A549 (cell line): ENCODE measurements around the gene RABGEF1. TPM values are rescaled to one million over a fixed set of nuclear protein-coding genes. Genes with fewer than 3 reads are reported as not detected.
"Not testable (repeated sequence)": the region's sequence is repeated elsewhere in the genome, so short reads cannot be mapped to it uniquely, and the experiment has no call there.

ENCODE experiments used
- ATAC-seq, 2 experiments: fragments of 200-7000 bp in 1 of 2; fragments of >200 bp in 1 of 2; cut with Nextera tagmentation in 1 of 2; cut with Tn5 transposase in 1 of 2; 3 replicates each; pipeline versions ENCODE4 v1.8.0 to v1.9.1; 2018 to 2020; ENCODE audit warnings: mild to moderate bottlenecking in 1 of 2, moderate library complexity in 1 of 2
- CTCF ChIA-PET: fragments of 300-600 bp; sonication (Branson Sonifier 250); formaldehyde crosslinking; extraction: SDS; loops from one replicate; lab custom pipeline; 2021; ENCODE audit warnings: antibody characterized with exemption, inconsistent platforms; lab: Yijun Ruan, JAX
- POLR2A ChIA-PET: fragments of 350-600 bp; formaldehyde crosslinking; extraction: SDS; loops from one replicate; lab custom pipeline; 2021; ENCODE audit warnings: antibody characterized with exemption, inconsistent platforms; lab: Yijun Ruan, JAX
- DNase-seq, 2 experiments: peaks; one replicate each; pipeline versions ENCODE4 v3.0.0 to v3.0.0-alpha.2; 2011 to 2016; ENCODE audit warnings: low read depth in 1 of 2, low spot score in 1 of 2
- FAIRE-seq: peaks from 2 replicates; lab custom pipeline; 2011; peaks lifted over from hg19 to GRCh38; lab: Jason Lieb, UNC
- H3K27ac ChIP-seq, 2 experiments: fragments of >200 bp; sonication (Bioruptor Twin); formaldehyde crosslinking; 3 replicates each; pipeline ENCODE4 v1.5.1; 2016 to 2017
- H3K4me1 ChIP-seq: fragments of >200 bp; sonication (Bioruptor Twin); formaldehyde crosslinking; 3 replicates; pipeline ENCODE4 v1.6.1; 2016
- H3K4me2 ChIP-seq: fragments of >200 bp; sonication (Bioruptor Twin); formaldehyde crosslinking; 3 replicates; pipeline ENCODE4 v1.6.1; 2016
- H3K4me3 ChIP-seq: fragments of >200 bp; sonication (Bioruptor Twin); formaldehyde crosslinking; 3 replicates; pipeline ENCODE4 v1.5.1; 2016
- H3K9me3 ChIP-seq: fragments of >200 bp; sonication (Bioruptor Twin); formaldehyde crosslinking; 3 replicates; pipeline ENCODE4 v1.6.1; 2016
- CEBPB ChIP-seq, 2 experiments: fragments of >200 bp in 1 of 2; sonication (Bioruptor Twin) in 1 of 2; formaldehyde crosslinking in 1 of 2; IDR thresholded peaks; 2 replicates each; pipeline ENCODE4 v1.6.1; 2012 to 2016
- EP300 ChIP-seq, 2 experiments: fragments of >200 bp; sonication (Bioruptor Twin); formaldehyde crosslinking; IDR thresholded peaks; 2 replicates in 1 of 2; 3 replicates in 1 of 2; pipeline ENCODE4 v1.6.1; 2016 to 2017
- FOSB ChIP-seq: fragments of 250-450 bp; sonication (Bioruptor Pico); IDR thresholded peaks from 2 replicates; pipeline ENCODE4 v1.5.0; 2020; ENCODE audit warnings: mild to moderate bottlenecking, moderate library complexity
- GATA3 ChIP-seq: IDR thresholded peaks from 2 replicates; pipeline ENCODE4 v1.6.1; 2012; ENCODE audit warnings: borderline replicate concordance
- HOXB13 ChIP-seq: fragments of 250-450 bp; sonication (Bioruptor Pico); IDR thresholded peaks from 2 replicates; pipeline ENCODE4 v1.5.0; 2020; ENCODE audit warnings: low read depth, mild to moderate bottlenecking, moderate library complexity
- HOXB5 ChIP-seq: fragments of 250-450 bp; sonication (Bioruptor Pico); IDR thresholded peaks from 2 replicates; pipeline ENCODE4 v1.5.0; 2020; ENCODE audit warnings: mild to moderate bottlenecking, moderate library complexity
- JUN ChIP-seq, 2 experiments: fragments of >200 bp; sonication (Bioruptor Twin); formaldehyde crosslinking; IDR thresholded peaks; 2 replicates in 1 of 2; 3 replicates in 1 of 2; pipeline ENCODE4 v1.6.1; 2016 to 2017
- MAZ ChIP-seq: fragments of 150-350 bp; IDR thresholded peaks from 2 replicates; pipeline ENCODE4 v1.6.1; 2014; ENCODE audit warnings: antibody characterized with exemption, low read depth, low read length, borderline replicate concordance
- MYC ChIP-seq: IDR thresholded peaks from 2 replicates; pipeline ENCODE4 v1.6.1; 2012; ENCODE audit warnings: mild to moderate bottlenecking, inconsistent platforms, low read length, improper control_type of control experiment, borderline replicate concordance
- NPAS2 ChIP-seq: fragments of 250-450 bp; sonication (Bioruptor Pico); IDR thresholded peaks from 2 replicates; pipeline ENCODE4 v1.8.0; 2022; ENCODE audit warnings: mild to moderate bottlenecking, moderate library complexity, borderline replicate concordance
- PHF8 ChIP-seq: fragments of 200-600 bp; sonication (generic); IDR thresholded peaks from 2 replicates; pipeline ENCODE4 v1.6.1; 2016; ENCODE audit warnings: low read depth, mild to moderate bottlenecking, antibody characterized with exemption, moderate library complexity, borderline replicate concordance
- POLR2A ChIP-seq: IDR thresholded peaks from 2 replicates; pipeline ENCODE4 v1.6.1; 2012; ENCODE audit warnings: mild to moderate bottlenecking, low read length
- RAD21 ChIP-seq, 2 experiments: fragments of >200 bp in 1 of 2; sonication (Bioruptor Twin) in 1 of 2; formaldehyde crosslinking in 1 of 2; IDR thresholded peaks in 1 of 2; conservative IDR thresholded peaks in 1 of 2; 2 replicates in 1 of 2; 3 replicates in 1 of 2; pipeline ENCODE4 v1.6.1; 2012 to 2018; ENCODE audit warnings: inconsistent platforms in 1 of 2
- RFX5 ChIP-seq: fragments of 450-650 bp; IDR thresholded peaks from 2 replicates; pipeline ENCODE4 v1.7.1; 2014; ENCODE audit warnings: antibody characterized with exemption, mild to moderate bottlenecking, moderate library complexity
- RNF2 ChIP-seq: fragments of 200-600 bp; sonication (generic); IDR thresholded peaks from 2 replicates; pipeline ENCODE4 v1.6.1; 2016; ENCODE audit warnings: low read depth, mild to moderate bottlenecking, antibody characterized with exemption, moderate library complexity, borderline replicate concordance
- SMC3 ChIP-seq: fragments of >200 bp; sonication (Bioruptor Twin); formaldehyde crosslinking; IDR thresholded peaks from 3 replicates; pipeline ENCODE4 v1.6.1; 2018; ENCODE audit warnings: inconsistent platforms
- TFCP2L1 ChIP-seq: fragments of 250-450 bp; sonication (Bioruptor Pico); IDR thresholded peaks from 2 replicates; pipeline ENCODE4 v1.5.0; 2021; ENCODE audit warnings: mild to moderate bottlenecking
- WGBS: methylation state at CpG from one replicate; pipeline ENCODE4 v1.1.6; 2017; ENCODE audit errors: missing lambda C conversion rate; 5-methylcytosine and 5-hydroxymethylcytosine counted together
- polyA plus RNA-seq, 4 experiments: library from polyadenylated mRNA; depleted of rRNA in 3 of 4; stranded (reverse); fragments of >200 nt; fragmentation: RNase III in 1 of 4; extraction: RNeasy Plus Mini Kit Qiagen cat#74134 plus additional on column Dnase treatment in 1 of 4; gene quantifications; 2 replicates in 3 of 4; 3 replicates in 1 of 4; pipeline ENCODE4 v1.2.3, GENCODE V29; 2011 to 2017
- TF ChIP-seq, protein P1 (sequence below): IDR thresholded peaks from 2 replicates; pipeline ENCODE4 v1.6.1; 2012
- TF ChIP-seq, protein P2 (sequence below): fragments of 150-350 bp; IDR thresholded peaks from 2 replicates; pipeline ENCODE4 v1.6.1; 2014; ENCODE audit warnings: low read depth, mild to moderate bottlenecking, low read length
- TF ChIP-seq, protein P3 (sequence below): IDR thresholded peaks from 2 replicates; pipeline ENCODE4 v1.6.1; 2012
- TF ChIP-seq, protein P4 (sequence below): fragments of >200 bp; sonication (Bioruptor Twin); formaldehyde crosslinking; IDR thresholded peaks from 3 replicates; pipeline ENCODE4 v1.5.1; 2016

Gene RABGEF1
- polyA plus RNA-seq, 2 of the 4 experiments (the other 2 are of a cell fraction): 16.2 to 22.6 TPM

DNA sequence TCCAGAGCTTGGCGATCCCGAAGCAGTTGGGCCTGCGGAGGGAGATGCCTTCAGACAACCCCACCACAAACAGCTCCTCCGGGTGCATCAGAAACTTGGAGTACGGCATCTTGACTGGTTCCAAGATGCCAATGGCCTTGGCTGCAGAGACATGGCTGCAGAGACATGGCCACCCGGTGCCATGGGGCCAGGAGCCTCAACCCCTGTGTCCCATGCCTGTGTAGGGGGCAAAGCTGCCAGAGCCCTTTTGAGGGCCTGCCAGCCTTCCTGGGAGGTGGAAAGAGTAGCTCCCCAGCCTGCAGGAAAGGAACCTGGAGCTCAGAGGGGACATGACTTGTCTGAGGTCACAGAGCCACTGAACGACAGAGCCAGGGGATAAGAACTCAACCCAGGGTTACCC is 83.5 kb downstream of the RABGEF1 start:
- TF ChIP-seq CEBPB (IDR thresholded peaks at IDR 0.05) (no peak), HOXB5 (CRISPR knock-in tag) (no peak), HOXB13 (no peak), RFX5 (no peak), JUN (IDR thresholded peaks at IDR 0.05) (no peak), EP300 (IDR thresholded peaks at IDR 0.05) (no peak), POLR2A (no peak), GATA3 (no peak), SMC3 (no peak), FOSB (CRISPR knock-in tag) (no peak), PHF8 (no peak), RNF2 (no peak), TFCP2L1 (CRISPR knock-in tag) (no peak), MAZ (no peak), NPAS2 (CRISPR knock-in tag) (no peak), MYC (no peak)
- TF ChIP-seq, protein P1, sequence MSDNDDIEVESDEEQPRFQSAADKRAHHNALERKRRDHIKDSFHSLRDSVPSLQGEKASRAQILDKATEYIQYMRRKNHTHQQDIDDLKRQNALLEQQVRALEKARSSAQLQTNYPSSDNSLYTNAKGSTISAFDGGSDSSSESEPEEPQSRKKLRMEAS: no peak
- TF ChIP-seq, protein P2, sequence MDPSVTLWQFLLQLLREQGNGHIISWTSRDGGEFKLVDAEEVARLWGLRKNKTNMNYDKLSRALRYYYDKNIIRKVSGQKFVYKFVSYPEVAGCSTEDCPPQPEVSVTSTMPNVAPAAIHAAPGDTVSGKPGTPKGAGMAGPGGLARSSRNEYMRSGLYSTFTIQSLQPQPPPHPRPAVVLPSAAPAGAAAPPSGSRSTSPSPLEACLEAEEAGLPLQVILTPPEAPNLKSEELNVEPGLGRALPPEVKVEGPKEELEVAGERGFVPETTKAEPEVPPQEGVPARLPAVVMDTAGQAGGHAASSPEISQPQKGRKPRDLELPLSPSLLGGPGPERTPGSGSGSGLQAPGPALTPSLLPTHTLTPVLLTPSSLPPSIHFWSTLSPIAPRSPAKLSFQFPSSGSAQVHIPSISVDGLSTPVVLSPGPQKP: no peak
- TF ChIP-seq, protein P3, sequence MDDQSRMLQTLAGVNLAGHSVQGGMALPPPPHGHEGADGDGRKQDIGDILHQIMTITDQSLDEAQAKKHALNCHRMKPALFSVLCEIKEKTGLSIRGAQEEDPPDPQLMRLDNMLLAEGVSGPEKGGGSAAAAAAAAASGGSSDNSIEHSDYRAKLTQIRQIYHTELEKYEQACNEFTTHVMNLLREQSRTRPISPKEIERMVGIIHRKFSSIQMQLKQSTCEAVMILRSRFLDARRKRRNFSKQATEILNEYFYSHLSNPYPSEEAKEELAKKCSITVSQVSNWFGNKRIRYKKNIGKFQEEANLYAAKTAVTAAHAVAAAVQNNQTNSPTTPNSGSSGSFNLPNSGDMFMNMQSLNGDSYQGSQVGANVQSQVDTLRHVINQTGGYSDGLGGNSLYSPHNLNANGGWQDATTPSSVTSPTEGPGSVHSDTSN: no peak
- H3K4me1 ChIP-seq: no peaks in the 10 kb centered on the region
- POLR2A ChIA-PET: no interaction called here
- H3K27ac ChIP-seq: no peak overlapping the region
- no peak for DNase-seq
- no peaks in the 10 kb centered on the region; the same call in 2 of the 3 replicates for H3K9me3 ChIP-seq
- H3K4me2 ChIP-seq: no peak overlapping the region
- H3K4me3 ChIP-seq: no peak overlapping the region
- ATAC-seq: no peak
- CTCF ChIA-PET: no interaction called here
- no peak for FAIRE-seq
- WGBS: 82% methylated on average over 7 of the region's 7 CpGs

DNA sequence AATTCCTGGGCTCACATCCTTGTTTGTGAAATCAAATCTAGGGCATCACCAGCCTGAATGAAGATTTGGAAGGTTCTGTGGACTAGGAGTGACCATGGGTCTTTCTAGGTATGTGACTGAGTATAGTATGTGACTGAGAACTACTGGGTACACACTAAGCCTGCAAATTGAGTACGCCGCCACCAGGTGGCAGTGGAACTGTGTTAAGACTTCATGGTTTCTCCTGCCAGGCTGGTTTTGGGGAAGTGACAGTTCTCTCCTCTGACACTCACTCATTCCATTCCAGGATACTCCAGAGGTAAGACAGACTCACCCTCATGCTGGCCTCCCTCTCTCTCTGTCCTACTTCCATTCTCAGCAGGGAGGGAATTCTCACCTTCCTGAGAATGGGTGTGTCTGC is 85.0 kb downstream of the RABGEF1 start:
- H3K27ac ChIP-seq, CTCF ChIA-PET, H3K4me3 ChIP-seq, POLR2A ChIA-PET, H3K4me1 ChIP-seq, H3K4me2 ChIP-seq, FAIRE-seq, H3K9me3 ChIP-seq: not testable (repeated sequence)
- DNase-seq: peak in 1 of 2 experiments; percentile 67
- TF ChIP-seq, protein P4, sequence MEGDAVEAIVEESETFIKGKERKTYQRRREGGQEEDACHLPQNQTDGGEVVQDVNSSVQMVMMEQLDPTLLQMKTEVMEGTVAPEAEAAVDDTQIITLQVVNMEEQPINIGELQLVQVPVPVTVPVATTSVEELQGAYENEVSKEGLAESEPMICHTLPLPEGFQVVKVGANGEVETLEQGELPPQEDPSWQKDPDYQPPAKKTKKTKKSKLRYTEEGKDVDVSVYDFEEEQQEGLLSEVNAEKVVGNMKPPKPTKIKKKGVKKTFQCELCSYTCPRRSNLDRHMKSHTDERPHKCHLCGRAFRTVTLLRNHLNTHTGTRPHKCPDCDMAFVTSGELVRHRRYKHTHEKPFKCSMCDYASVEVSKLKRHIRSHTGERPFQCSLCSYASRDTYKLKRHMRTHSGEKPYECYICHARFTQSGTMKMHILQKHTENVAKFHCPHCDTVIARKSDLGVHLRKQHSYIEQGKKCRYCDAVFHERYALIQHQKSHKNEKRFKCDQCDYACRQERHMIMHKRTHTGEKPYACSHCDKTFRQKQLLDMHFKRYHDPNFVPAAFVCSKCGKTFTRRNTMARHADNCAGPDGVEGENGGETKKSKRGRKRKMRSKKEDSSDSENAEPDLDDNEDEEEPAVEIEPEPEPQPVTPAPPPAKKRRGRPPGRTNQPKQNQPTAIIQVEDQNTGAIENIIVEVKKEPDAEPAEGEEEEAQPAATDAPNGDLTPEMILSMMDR: 0 out of 3 replicates have a peak, but pooled peaks have one; percentile 25
- TF ChIP-seq RAD21 (conservative IDR thresholded peaks at IDR 0.05 in 1 of 2, IDR thresholded peaks at IDR 0.05 in 1 of 2): peak in 1 of 2 experiments; percentile 48; a peak in 2 of 5 replicates
- 15% methylated on average over 2 of the region's 2 CpGs for WGBS
- ATAC-seq: peak; percentile 35 to 86; a peak in 4 of 6 replicates
